Measurements from ENCODE around the gene SLC16A8. TPM values are rescaled to one million over a fixed set of nuclear protein-coding genes. Genes with fewer than 3 reads are reported as not detected.

Gene SLC16A8
- total and polyA plus RNA-seq, 2 experiments from 2014 or later: 0.52 to 0.66 TPM

- TF ChIP-seq ZNF331 (CRISPR knock-in tag; IDR thresholded peaks at IDR 0.05; ENCODE audit: low read depth): no peak
Measured at GRCh38 chr22:38083931-38084631, at the start of gene SLC16A8 (continued).

DNA sequence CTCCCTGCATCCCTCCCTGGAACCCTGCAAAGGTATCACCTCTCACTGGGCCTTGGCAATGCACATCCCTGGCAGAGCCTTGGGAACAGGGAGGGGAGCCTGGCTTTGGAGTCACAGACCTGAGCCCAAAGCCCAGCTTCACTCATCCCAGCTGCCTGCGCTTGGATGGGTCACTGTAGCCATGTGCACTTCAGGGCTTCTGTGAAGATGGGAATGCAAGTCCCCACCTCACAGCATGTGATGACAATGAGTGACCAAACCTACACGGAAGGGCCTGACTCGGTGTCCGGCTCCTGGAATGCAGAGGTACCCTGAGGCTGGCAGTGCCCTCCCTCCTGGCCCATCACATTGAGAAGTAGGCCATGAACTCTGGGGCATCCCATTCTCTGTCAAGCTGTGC is 49.3 kb upstream of the SLC16A8 start:
- Mint-ChIP-seq H3K9me3 (no peaks in the 10 kb centered on the region), H3K36me3 (ENCODE audit: low read depth) (peaks cover 3% of the 10 kb centered on the region; the same call in 1 of the 3 replicates), H3K4me1 (no peaks in the 10 kb centered on the region; the same call in 2 of the 3 replicates), H3K4me3 (no peak overlapping the region), H3K27me3 (ENCODE audit: insufficient read depth, low read depth, poor library complexity) (peaks cover 5% of the 10 kb centered on the region), H3K27ac (no peak overlapping the region)
- Histone ChIP-seq H3K4me2 (no peak overlapping the region), H3K9me2 (ENCODE audit: insufficient read depth) (no peaks in the 10 kb centered on the region), H3K79me2 (replicated peaks; ENCODE audit: insufficient read depth) (no peaks in the 10 kb centered on the region), H4K20me1 (replicated peaks; ENCODE audit: insufficient read depth) (no peaks in the 10 kb centered on the region), H2AFZ (no peak overlapping the region), H3F3A (replicated peaks; ENCODE audit: low read depth) (no peaks in the 10 kb centered on the region), H3K36me3 (ENCODE audit: insufficient read depth) (no peaks in the 10 kb centered on the region), H3K4me3 (no peak overlapping the region), H3K27me3 (ENCODE audit: insufficient read depth) (no peaks in the 10 kb centered on the region), H3K4me1 (ENCODE audit: insufficient read depth) (no peaks in the 10 kb centered on the region), H3K27ac (ENCODE audit: low read depth) (no peak overlapping the region)
- DNase-seq (ENCODE audit: low spot score): no peak
- no peak for ATAC-seq
- TF ChIP-seq CREB1 (CRISPR knock-in tag; IDR thresholded peaks at IDR 0.05; ENCODE audit: low read depth) (no peak), REST (IDR thresholded peaks at IDR 0.05; ENCODE audit: unreplicated experiment) (no peak), POLR2AphosphoS5 (IDR thresholded peaks at IDR 0.05; ENCODE audit: low read depth) (no peak), NANOG (IDR thresholded peaks at IDR 0.05; ENCODE audit: borderline replicate concordance) (no peak), ZNF331 (CRISPR knock-in tag; IDR thresholded peaks at IDR 0.05; ENCODE audit: low read depth) (no peak), ZNF462 (CRISPR knock-in tag; IDR thresholded peaks at IDR 0.05) (no peak), JUNB (IDR thresholded peaks at IDR 0.05; ENCODE audit: unreplicated experiment) (no peak), CTCF (conservative IDR thresholded peaks at IDR 0.05; ENCODE audit: low read depth in 2 of 2) (no peak), ZNF114 (CRISPR knock-in tag; IDR thresholded peaks at IDR 0.05) (no peak), ETS1 (IDR thresholded peaks at IDR 0.05) (no peak), STAT1 (IDR thresholded peaks at IDR 0.05; ENCODE audit: unreplicated experiment) (no peak), EZH2phosphoT487 (IDR thresholded peaks at IDR 0.05; ENCODE audit: unreplicated experiment) (no peak), EZH2 (IDR thresholded peaks at IDR 0.05; ENCODE audit: low read depth, unreplicated experiment) (no peak)
